Neural progenitor cell (in vitro differentiated cells): ENCODE results near the gene ACACA. TPM values are rescaled to one million over a fixed set of nuclear protein-coding genes. Genes with fewer than 3 reads are reported as not detected.
A peak's percentile ranks its signal among the peaks of the same experiment; 100 is the strongest.

Source experiments
- DNase-seq: peaks from one replicate; pipeline ENCODE4 v3.0.0-alpha.2; 2016; ENCODE audit warnings: low spot score
- H2AFZ ChIP-seq: fragments of 200-600 bp; sonication (generic); replicated peaks from 2 replicates; pipeline ENCODE4 v1.6.1; 2016; ENCODE audit warnings: antibody characterized with exemption
- H3F3A ChIP-seq: fragments of 200-600 bp; sonication (generic); 2 replicates; pipeline ENCODE4 v1.6.1; 2016; ENCODE audit warnings: antibody characterized with exemption, low read depth
- H3K27ac ChIP-seq: fragments of 200-600 bp; sonication (generic); 2 replicates; pipeline ENCODE4 v1.5.1; 2016; ENCODE audit warnings: mild to moderate bottlenecking
- H3K27me3 ChIP-seq: fragments of 200-600 bp; sonication (generic); 2 replicates; pipeline ENCODE4 v1.6.1; 2016; ENCODE audit warnings: mild to moderate bottlenecking, moderate library complexity
- H3K36me3 ChIP-seq: fragments of 200-600 bp; sonication (generic); 2 replicates; pipeline ENCODE4 v1.5.1; 2016
- H3K4me1 ChIP-seq: fragments of 200-600 bp; sonication (generic); 2 replicates; pipeline ENCODE4 v1.6.1; 2016; ENCODE audit warnings: mixed run types
- H3K4me2 ChIP-seq: fragments of 200-600 bp; sonication (generic); 2 replicates; pipeline ENCODE4 v1.6.1; 2016
- H3K4me3 ChIP-seq: fragments of 200-600 bp; sonication (generic); 2 replicates; pipeline ENCODE4 v1.5.1; 2016
- H3K79me2 ChIP-seq: fragments of 200-600 bp; sonication (generic); 2 replicates; pipeline ENCODE4 v1.6.1; 2016; ENCODE audit warnings: low read depth
- H3K9ac ChIP-seq: fragments of 200-600 bp; sonication (generic); 2 replicates; pipeline ENCODE4 v1.6.1; 2016
- H3K9me3 ChIP-seq: fragments of 200-600 bp; sonication (generic); 2 replicates; pipeline ENCODE4 v1.5.1; 2016; ENCODE audit warnings: low read depth
- H4K20me1 ChIP-seq: fragments of 200-600 bp; sonication (generic); 2 replicates; pipeline ENCODE4 v1.6.1; 2016; ENCODE audit warnings: low read depth
- H3K27ac Mint-ChIP-seq: 3 replicates; pipeline ENCODE4 v1.8.0; 2021; ENCODE audit warnings: mixed read lengths
- H3K27me3 Mint-ChIP-seq: 2 replicates; pipeline ENCODE4 v1.8.0; 2022; ENCODE audit warnings: low read depth, mild to moderate bottlenecking, inconsistent platforms, moderate library complexity, mixed read lengths; ENCODE audit not compliant: insufficient read depth
- H3K36me3 Mint-ChIP-seq: 3 replicates; pipeline ENCODE4 v1.8.0; 2021; ENCODE audit warnings: mixed read lengths
- H3K4me1 Mint-ChIP-seq: 3 replicates; pipeline ENCODE4 v1.8.0; 2021; ENCODE audit warnings: mixed read lengths
- H3K4me3 Mint-ChIP-seq: 3 replicates; pipeline ENCODE4 v1.8.0; 2021; ENCODE audit warnings: mild to moderate bottlenecking, moderate library complexity, mixed read lengths
- H3K9me3 Mint-ChIP-seq: 3 replicates; pipeline ENCODE4 v1.8.0; 2020; ENCODE audit warnings: mixed read lengths
- CTCF ChIP-seq: fragments of 200-600 bp; sonication (generic); IDR thresholded peaks from 2 replicates; pipeline ENCODE4 v1.5.1; 2017; ENCODE audit warnings: antibody characterized with exemption, mild to moderate bottlenecking
- EZH2 ChIP-seq: fragments of 200-600 bp; sonication (generic); IDR thresholded peaks from 2 replicates; pipeline ENCODE4 v1.6.1; 2017; ENCODE audit warnings: antibody characterized with exemption, mild to moderate bottlenecking, moderate library complexity
- EZH2phosphoT487 ChIP-seq: fragments of 200-600 bp; sonication (generic); IDR thresholded peaks from 2 replicates; pipeline ENCODE4 v1.6.1; 2017; ENCODE audit warnings: antibody characterized with exemption
- total RNA-seq: library from RNA; depleted of rRNA; stranded (reverse); fragments of >200 nt; gene quantifications from 2 replicates; pipeline ENCODE4 v1.2.3, GENCODE V29; 2015; ENCODE audit warnings: low replicate concordance

ACACA gene
- total RNA-seq, 1 donor from 2014 or later = 88.6 TPM

GRCh38 chr17:37082985-37083384 is 323.7 kb downstream of the ACACA start:
- DNase-seq = no peak
- H3K4me3 Mint-ChIP-seq = no peak overlapping the region
- Histone ChIP-seq H3K27me3 (no peaks in the 10 kb centered on the region), H3K79me2 (no peaks in the 10 kb centered on the region), H3K4me1 (peaks cover 18% of the 10 kb centered on the region), H3K9ac (no peak overlapping the region), H3F3A (peaks cover 6% of the 10 kb centered on the region), H4K20me1 (no peaks in the 10 kb centered on the region), H3K27ac (no peak overlapping the region), H3K36me3 (peaks cover 8% of the 10 kb centered on the region), H3K9me3 (no peaks in the 10 kb centered on the region), H3K4me2 (no peak overlapping the region), H2AFZ (no peak overlapping the region), H3K4me3 (no peak overlapping the region)
- H3K27ac Mint-ChIP-seq = no peak overlapping the region
- peaks cover 24% of the 10 kb centered on the region for H3K36me3 Mint-ChIP-seq
- H3K9me3 Mint-ChIP-seq = peaks cover 11% of the 10 kb centered on the region
- H3K4me1 Mint-ChIP-seq = peaks cover 8% of the 10 kb centered on the region
- no peak for TF ChIP-seq CTCF
- TF ChIP-seq EZH2phosphoT487 = no peak
- TF ChIP-seq EZH2 = no peak
- peaks cover 6% of the 10 kb centered on the region for H3K27me3 Mint-ChIP-seq

DNA sequence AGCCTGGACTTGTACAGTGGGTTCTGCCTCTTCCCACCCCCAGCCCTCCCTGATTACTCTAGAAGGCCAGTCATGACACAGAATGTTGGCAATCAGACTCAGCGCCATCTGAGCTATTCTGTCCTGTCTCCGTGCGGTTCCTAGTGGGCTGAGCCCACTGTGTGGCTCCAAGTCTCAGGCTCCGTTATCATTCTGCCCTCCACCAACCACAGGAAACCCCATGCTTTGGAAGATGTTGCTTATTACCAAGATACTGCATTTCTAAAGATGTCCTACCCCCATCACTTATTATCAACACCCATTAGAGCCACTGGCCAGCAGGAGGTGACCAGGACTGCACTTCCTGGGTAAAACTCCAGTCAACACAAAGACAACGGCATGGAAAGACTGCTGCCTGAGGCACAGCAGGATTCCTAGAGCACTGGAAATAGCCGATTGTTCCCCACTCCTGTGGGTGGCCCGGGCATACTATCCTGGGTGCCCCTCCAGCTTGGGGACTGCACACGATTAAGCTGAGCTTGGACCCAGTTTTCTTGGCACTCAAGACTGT is 324.2 kb downstream of the ACACA start:
- Mint-ChIP-seq H3K9me3 (peaks cover 11% of the 10 kb centered on the region), H3K27me3 (peaks cover 6% of the 10 kb centered on the region), H3K27ac (peak overlapping the region; percentile 91), H3K36me3 (peaks cover 24% of the 10 kb centered on the region), H3K4me3 (no peak overlapping the region), H3K4me1 (peaks cover 3% of the 10 kb centered on the region)
- no peak overlapping the region for H3K27ac ChIP-seq
- no peak for TF ChIP-seq CTCF
- no peak for TF ChIP-seq EZH2
- no peak for TF ChIP-seq EZH2phosphoT487
- H3K9ac ChIP-seq = no peak overlapping the region
- H3K36me3 ChIP-seq = peaks cover 8% of the 10 kb centered on the region
- no peaks in the 10 kb centered on the region for H3K9me3 ChIP-seq
- DNase-seq = no peak
- H3K4me2 ChIP-seq = no peak overlapping the region
- H3K4me3 ChIP-seq = no peak overlapping the region
- no peaks in the 10 kb centered on the region for H4K20me1 ChIP-seq
- no peaks in the 10 kb centered on the region for H3K79me2 ChIP-seq
- peaks cover 6% of the 10 kb centered on the region for H3F3A ChIP-seq
- peaks cover 18% of the 10 kb centered on the region for H3K4me1 ChIP-seq
- no peaks in the 10 kb centered on the region for H3K27me3 ChIP-seq
- no peak overlapping the region for H2AFZ ChIP-seq

GRCh38 chr17:37081287-37081686 is 325.3 kb downstream of the ACACA start:
- no peak overlapping the region for H3K27ac Mint-ChIP-seq
- H3K4me2 ChIP-seq = no peak overlapping the region
- H3K9me3 Mint-ChIP-seq = peaks cover 11% of the 10 kb centered on the region
- no peak for TF ChIP-seq EZH2phosphoT487
- TF ChIP-seq EZH2 = no peak
- TF ChIP-seq CTCF = no peak
- DNase-seq = no peak
- H3K4me1 ChIP-seq = peaks cover 18% of the 10 kb centered on the region
- H2AFZ ChIP-seq = no peak overlapping the region
- peaks cover 6% of the 10 kb centered on the region for H3K27me3 Mint-ChIP-seq
- H3K9ac ChIP-seq = no peak overlapping the region
- peaks cover 3% of the 10 kb centered on the region for H3K4me1 Mint-ChIP-seq
- H3K27me3 ChIP-seq = no peaks in the 10 kb centered on the region
- peaks cover 6% of the 10 kb centered on the region for H3F3A ChIP-seq
- peaks cover 16% of the 10 kb centered on the region for H3K36me3 Mint-ChIP-seq
- H3K4me3 ChIP-seq = no peak overlapping the region
- H3K4me3 Mint-ChIP-seq = no peak overlapping the region
- H3K36me3 ChIP-seq = peaks cover 5% of the 10 kb centered on the region
- H3K79me2 ChIP-seq = no peaks in the 10 kb centered on the region
- no peaks in the 10 kb centered on the region for H4K20me1 ChIP-seq
- H3K9me3 ChIP-seq = no peaks in the 10 kb centered on the region
- no peak overlapping the region for H3K27ac ChIP-seq
